Measurements from ENCODE around the gene ZBTB44.
"Not testable (repeated sequence)": the region's sequence is repeated elsewhere in the genome, so short reads cannot be mapped to it uniquely, and the experiment has no call there.

Gene ZBTB44

GRCh38 chr11:130234315-130234714 is 80.4 kb downstream of the ZBTB44 start:
- no peaks in the 10 kb centered on the region for H3K79me1 ChIP-seq (ENCODE audit: low read length)

GRCh38 chr11:130233888-130234287 is 80.8 kb downstream of the ZBTB44 start:
- H3K56ac ChIP-seq (ENCODE audit: low read length); H3K4ac ChIP-seq (ENCODE audit: low read depth, low read length); H3K18ac ChIP-seq (ENCODE audit: low read length); H2BK15ac ChIP-seq (replicated peaks; ENCODE audit: low read depth); H3K9ac ChIP-seq (ENCODE audit: low read length); H3K79me2 ChIP-seq (ENCODE audit: control insufficient read depth, insufficient read depth, low read length); H4K5ac ChIP-seq (ENCODE audit: low read length); H3K23ac ChIP-seq (ENCODE audit: low read length); H3K27me3 ChIP-seq (ENCODE audit: insufficient read depth, low read length, poor library complexity); H3K4me3 ChIP-seq (ENCODE audit: low read length); H2BK5ac ChIP-seq (ENCODE audit: low read length); H2BK120ac ChIP-seq (ENCODE audit: low read depth, low read length); H3K4me2 ChIP-seq (ENCODE audit: low read length); H3K36me3 ChIP-seq (ENCODE audit: control insufficient read depth, insufficient read depth, low read length); DNase-seq; H2AK5ac ChIP-seq (ENCODE audit: low read length); H3K27ac ChIP-seq (ENCODE audit: low read depth, low read length); H4K8ac ChIP-seq (ENCODE audit: low read depth, low read length); H3K4me1 ChIP-seq (ENCODE audit: control insufficient read depth, low read depth, low read length); H3K79me1 ChIP-seq (ENCODE audit: low read length): not testable (repeated sequence)
- WGBS (ENCODE audit: extremely low coverage, insufficient coverage, low lambda C conversion rate) = no CpG with 5 or more reads among the region's 3 CpGs

More at GRCh38 chr11:130234315-130234714, 80.4 kb downstream of the ZBTB44 start:
- Histone ChIP-seq H2BK15ac (replicated peaks; ENCODE audit: low read depth) (no peak overlapping the region), H3K79me2 (ENCODE audit: control insufficient read depth, insufficient read depth, low read length) (no peaks in the 10 kb centered on the region), H3K27ac (ENCODE audit: low read depth, low read length) (no peak overlapping the region), H3K4me2 (ENCODE audit: low read length) (no peak overlapping the region), H3K4ac (ENCODE audit: low read depth, low read length) (no peak overlapping the region), H3K9ac (ENCODE audit: low read length) (no peak overlapping the region), H4K5ac (ENCODE audit: low read length) (no peak overlapping the region), H3K4me3 (ENCODE audit: low read length) (no peak overlapping the region), H2BK5ac (ENCODE audit: low read length) (no peak overlapping the region), H3K27me3 (ENCODE audit: insufficient read depth, low read length, poor library complexity) (no peaks in the 10 kb centered on the region), H3K56ac (ENCODE audit: low read length) (no peak overlapping the region), H2BK120ac (ENCODE audit: low read depth, low read length) (no peak overlapping the region), H3K18ac (ENCODE audit: low read length) (no peak overlapping the region), H2AK5ac (ENCODE audit: low read length) (no peak overlapping the region), H3K36me3 (ENCODE audit: control insufficient read depth, insufficient read depth, low read length) (peaks cover 2% of the 10 kb centered on the region), H4K8ac (ENCODE audit: low read depth, low read length) (no peak overlapping the region), H3K4me1 (ENCODE audit: control insufficient read depth, low read depth, low read length) (no peaks in the 10 kb centered on the region), H3K23ac (ENCODE audit: low read length) (no peak overlapping the region)
- DNase-seq = no peak

GRCh38 chr11:130233486-130233885 is 81.2 kb downstream of the ZBTB44 start:
- H3K4me2 ChIP-seq (ENCODE audit: low read length) = not testable (repeated sequence)

GRCh38 chr11:130227373-130227772 is 87.3 kb downstream of the ZBTB44 start:
- no peak overlapping the region for H4K5ac ChIP-seq (ENCODE audit: low read length)
- WGBS (ENCODE audit: extremely low coverage, insufficient coverage, low lambda C conversion rate) = no CpG with 5 or more reads among the region's 4 CpGs

More at GRCh38 chr11:130233486-130233885, 81.2 kb downstream of the ZBTB44 start:
- not testable (repeated sequence) for H4K8ac ChIP-seq (ENCODE audit: low read depth, low read length); H2BK15ac ChIP-seq (replicated peaks; ENCODE audit: low read depth); H3K9ac ChIP-seq (ENCODE audit: low read length); H3K4me1 ChIP-seq (ENCODE audit: control insufficient read depth, low read depth, low read length); H3K4ac ChIP-seq (ENCODE audit: low read depth, low read length); H3K27me3 ChIP-seq (ENCODE audit: insufficient read depth, low read length, poor library complexity); H3K4me3 ChIP-seq (ENCODE audit: low read length); DNase-seq; H3K79me1 ChIP-seq (ENCODE audit: low read length); H3K18ac ChIP-seq (ENCODE audit: low read length); H2BK5ac ChIP-seq (ENCODE audit: low read length); H3K23ac ChIP-seq (ENCODE audit: low read length); H2AK5ac ChIP-seq (ENCODE audit: low read length); H3K79me2 ChIP-seq (ENCODE audit: control insufficient read depth, insufficient read depth, low read length); H3K56ac ChIP-seq (ENCODE audit: low read length); H3K27ac ChIP-seq (ENCODE audit: low read depth, low read length); H3K36me3 ChIP-seq (ENCODE audit: control insufficient read depth, insufficient read depth, low read length); H4K5ac ChIP-seq (ENCODE audit: low read length); H2BK120ac ChIP-seq (ENCODE audit: low read depth, low read length)

GRCh38 chr11:130223291-130223971 is 91.3 kb downstream of the ZBTB44 start:
- H2BK5ac ChIP-seq (ENCODE audit: low read length) = no peak overlapping the region
- no peak overlapping the region for H3K18ac ChIP-seq (ENCODE audit: low read length)
- no peaks in the 10 kb centered on the region for H3K79me2 ChIP-seq (ENCODE audit: control insufficient read depth, insufficient read depth, low read length)
- no peak overlapping the region for H2BK120ac ChIP-seq (ENCODE audit: low read depth, low read length)
- no peak for DNase-seq
- H3K56ac ChIP-seq (ENCODE audit: low read length) = no peak overlapping the region
- no peak overlapping the region for H3K4me2 ChIP-seq (ENCODE audit: low read length)
- WGBS (ENCODE audit: extremely low coverage, insufficient coverage, low lambda C conversion rate) = no CpG with 5 or more reads among the region's 12 CpGs
- H3K9ac ChIP-seq (ENCODE audit: low read length) = no peak overlapping the region
- no peak overlapping the region for H3K4ac ChIP-seq (ENCODE audit: low read depth, low read length)
- H2BK15ac ChIP-seq (replicated peaks; ENCODE audit: low read depth) = no peak overlapping the region
- H4K5ac ChIP-seq (ENCODE audit: low read length) = no peak overlapping the region
- H3K27ac ChIP-seq (ENCODE audit: low read depth, low read length) = no peak overlapping the region
- no peak overlapping the region for H3K4me3 ChIP-seq (ENCODE audit: low read length)
- H3K23ac ChIP-seq (ENCODE audit: low read length) = no peak overlapping the region
- H3K4me1 ChIP-seq (ENCODE audit: control insufficient read depth, low read depth, low read length) = no peaks in the 10 kb centered on the region
- H3K79me1 ChIP-seq (ENCODE audit: low read length) = no peaks in the 10 kb centered on the region
- no peak overlapping the region for H2AK5ac ChIP-seq (ENCODE audit: low read length)
- H4K8ac ChIP-seq (ENCODE audit: low read depth, low read length) = no peak overlapping the region
- no peaks in the 10 kb centered on the region for H3K27me3 ChIP-seq (ENCODE audit: insufficient read depth, low read length, poor library complexity)
- H3K36me3 ChIP-seq (ENCODE audit: control insufficient read depth, insufficient read depth, low read length) = no peaks in the 10 kb centered on the region

More at GRCh38 chr11:130227373-130227772, 87.3 kb downstream of the ZBTB44 start:
- Histone ChIP-seq H3K27ac (ENCODE audit: low read depth, low read length) (no peak overlapping the region), H3K9ac (ENCODE audit: low read length) (no peak overlapping the region), H3K23ac (ENCODE audit: low read length) (no peak overlapping the region), H3K36me3 (ENCODE audit: control insufficient read depth, insufficient read depth, low read length) (no peaks in the 10 kb centered on the region), H3K79me1 (ENCODE audit: low read length) (no peaks in the 10 kb centered on the region), H4K8ac (ENCODE audit: low read depth, low read length) (no peak overlapping the region), H3K18ac (ENCODE audit: low read length) (no peak overlapping the region), H2BK15ac (replicated peaks; ENCODE audit: low read depth) (no peak overlapping the region), H3K4ac (ENCODE audit: low read depth, low read length) (no peak overlapping the region), H3K79me2 (ENCODE audit: control insufficient read depth, insufficient read depth, low read length) (no peaks in the 10 kb centered on the region), H2BK120ac (ENCODE audit: low read depth, low read length) (no peak overlapping the region), H3K56ac (ENCODE audit: low read length) (no peak overlapping the region), H2AK5ac (ENCODE audit: low read length) (no peak overlapping the region), H3K27me3 (ENCODE audit: insufficient read depth, low read length, poor library complexity) (no peaks in the 10 kb centered on the region), H3K4me1 (ENCODE audit: control insufficient read depth, low read depth, low read length) (no peaks in the 10 kb centered on the region), H3K4me2 (ENCODE audit: low read length) (no peak overlapping the region), H3K4me3 (ENCODE audit: low read length) (no peak overlapping the region), H2BK5ac (ENCODE audit: low read length) (no peak overlapping the region)
- no peak for DNase-seq
